Measurements from ENCODE around the gene UBR1.
"Not testable (repeated sequence)": the region's sequence is repeated elsewhere in the genome, so short reads cannot be mapped to it uniquely, and the experiment has no call there.

The UBR1 gene

GRCh38 chr15:43046484-43046883 lies 59.4 kb downstream of the UBR1 start:
- no peak for DNase-seq

DNA sequence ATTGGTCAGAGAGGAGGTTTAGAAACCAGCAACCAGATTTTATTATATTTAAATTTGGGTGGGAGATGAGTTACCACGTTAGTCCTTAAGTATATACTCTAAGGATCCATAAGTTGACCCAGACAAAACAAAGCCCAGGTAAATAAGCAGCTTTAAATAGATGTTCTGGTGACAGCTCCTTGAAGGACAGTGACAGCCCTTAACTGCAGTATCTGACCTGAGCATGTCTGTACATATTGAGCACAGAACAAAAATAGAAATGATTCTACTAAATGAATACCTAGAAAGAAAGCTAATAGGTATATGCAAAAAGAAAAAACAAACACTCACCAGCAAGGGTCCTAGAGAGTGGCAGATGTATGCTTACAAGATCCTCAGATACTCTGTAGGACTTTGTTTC lies 63.0 kb downstream of the UBR1 start:
- DNase-seq = no peak

GRCh38 chr15:43041085-43041484 lies 64.8 kb downstream of the UBR1 start:
- DNase-seq = not testable (repeated sequence)

- not testable (repeated sequence) for DNase-seq
These were observed 70.6 kb downstream of the UBR1 start for GRCh38 chr15:43035240-43035639.

DNA sequence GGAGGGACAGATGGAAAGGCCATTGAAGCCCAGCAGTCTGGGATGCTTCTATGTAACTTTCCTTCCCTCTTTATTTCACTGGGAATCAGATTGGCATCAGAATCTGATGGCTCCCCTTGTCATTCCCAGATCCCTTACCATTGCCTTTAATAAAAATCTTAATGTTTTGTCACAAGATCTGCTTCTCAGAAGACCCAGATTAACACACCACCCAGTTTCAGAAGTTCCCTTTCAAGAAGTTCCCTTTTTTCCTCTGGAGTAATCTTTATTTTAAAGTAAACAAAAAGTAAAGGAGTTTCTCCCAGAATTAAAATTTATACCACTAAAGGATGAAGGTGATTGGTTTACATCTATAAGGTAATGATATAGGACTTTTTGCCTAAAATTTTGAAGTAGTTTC lies 76.4 kb downstream of the UBR1 start:
- DNase-seq = no peak

GRCh38 chr15:43025150-43025549 lies 80.7 kb downstream of the UBR1 start:
- no peak for DNase-seq

DNA sequence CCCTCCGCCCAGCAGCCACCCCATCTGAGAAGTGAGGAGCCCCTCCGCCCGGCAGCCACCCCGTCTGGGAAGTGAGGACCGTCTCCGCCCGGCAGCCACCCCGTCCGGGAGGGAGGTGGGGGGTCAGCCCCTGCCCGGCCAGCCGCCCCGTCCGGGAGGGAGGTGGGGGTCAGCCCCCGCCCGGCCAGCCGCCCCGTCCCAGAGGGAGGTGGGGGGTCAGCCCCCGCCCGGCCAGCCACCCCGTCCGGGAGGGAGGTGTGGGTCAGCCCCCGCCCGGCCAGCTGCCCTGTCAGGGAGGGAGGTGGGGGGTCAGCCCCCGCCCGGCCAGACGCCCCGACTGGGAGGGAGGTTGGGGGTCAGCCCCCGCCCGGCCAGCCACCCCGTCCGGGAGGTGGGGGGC lies 91.2 kb downstream of the UBR1 start:
- not testable (repeated sequence) for DNase-seq

- DNase-seq = no peak
These were observed 96.6 kb downstream of the UBR1 start for GRCh38 chr15:43009206-43009605.

GRCh38 chr15:43008150-43008549 lies 97.7 kb downstream of the UBR1 start:
- no peak for DNase-seq

DNA sequence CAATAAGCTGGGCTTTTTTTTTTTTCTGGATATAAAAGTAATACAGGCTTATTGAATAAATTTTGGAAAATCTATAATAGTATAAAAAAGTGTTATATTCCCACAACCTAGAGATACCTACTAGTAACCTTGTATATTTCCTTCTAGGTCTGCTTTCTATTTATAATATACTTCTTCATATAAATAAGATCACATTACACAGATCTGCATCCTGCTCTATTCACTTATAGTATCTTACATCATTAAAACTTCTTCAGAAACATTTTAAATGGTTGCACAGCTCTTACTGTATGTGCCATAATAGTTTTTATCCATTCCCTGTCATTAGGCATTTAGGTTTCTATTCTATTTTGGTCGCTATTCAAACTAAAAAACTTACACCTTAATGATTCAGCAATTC lies 98.3 kb downstream of the UBR1 start:
- DNase-seq = no peak

- no peak for DNase-seq
These were observed 98.8 kb downstream of the UBR1 start for GRCh38 chr15:43006991-43007390.

DNA sequence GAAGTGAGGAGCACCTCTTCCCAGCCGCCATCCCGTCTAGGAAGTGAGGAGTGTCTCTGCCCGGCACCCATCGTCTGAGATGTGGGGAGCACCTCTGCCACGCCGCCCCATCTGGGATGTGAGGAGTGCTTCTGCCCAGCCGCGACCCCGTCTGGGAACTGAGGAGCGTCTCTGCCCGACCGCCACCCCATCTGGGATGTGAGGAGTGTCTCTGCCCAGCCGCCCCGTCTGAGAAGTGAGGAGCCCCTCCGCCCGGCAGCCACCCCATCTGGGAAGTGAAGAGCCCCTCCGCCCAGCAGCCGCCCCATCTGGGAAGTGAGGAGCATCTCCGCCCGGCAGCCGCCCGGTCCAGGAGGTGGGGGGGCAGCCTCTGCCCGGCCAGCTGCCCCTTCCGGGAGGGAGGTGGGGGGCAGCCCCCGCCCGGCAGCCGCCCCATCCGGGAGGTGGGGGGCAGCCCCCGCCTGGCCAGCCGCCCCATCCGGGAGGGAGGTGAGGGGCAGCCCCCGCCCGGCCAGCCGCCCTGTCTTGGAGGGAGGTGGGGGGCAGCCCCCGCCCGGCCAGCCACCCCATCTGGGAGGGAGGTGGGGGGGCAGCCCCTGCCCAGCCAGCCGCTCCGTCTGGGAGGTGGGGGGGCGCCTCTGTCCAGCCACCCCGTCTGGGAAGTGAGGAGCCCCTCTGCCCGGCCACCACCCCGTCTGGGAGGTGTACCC lies 100.8 kb downstream of the UBR1 start:
- not testable (repeated sequence) for DNase-seq

DNA sequence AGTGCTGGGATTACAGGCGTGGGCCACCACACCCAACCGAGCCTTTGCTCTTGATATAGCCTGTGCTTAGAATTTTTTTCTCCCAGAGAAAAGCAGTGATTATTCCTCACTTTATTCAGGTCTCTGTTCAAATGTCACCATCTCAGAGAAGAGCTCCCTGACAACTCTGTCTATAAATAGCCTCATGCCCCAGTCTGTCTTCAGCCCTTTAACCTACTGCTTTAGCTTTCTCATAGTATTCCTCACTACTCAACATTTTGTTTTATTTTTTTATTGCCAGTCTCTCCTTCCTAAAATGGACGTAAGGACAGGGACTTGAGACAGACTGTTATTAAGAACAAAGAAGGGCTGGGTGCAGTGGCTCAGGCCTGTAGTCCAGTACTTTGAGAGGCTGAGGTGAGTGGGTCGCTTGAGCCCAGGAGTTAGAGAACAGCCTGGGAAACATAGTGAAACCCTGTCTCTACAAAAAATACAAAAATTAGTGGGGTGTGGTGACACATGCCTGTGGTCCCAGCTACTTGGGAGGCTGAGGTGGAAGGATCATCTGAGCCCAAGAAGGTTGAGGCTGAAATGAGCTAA lies 106.5 kb downstream of the UBR1 start:
- DNase-seq = no peak

DNA sequence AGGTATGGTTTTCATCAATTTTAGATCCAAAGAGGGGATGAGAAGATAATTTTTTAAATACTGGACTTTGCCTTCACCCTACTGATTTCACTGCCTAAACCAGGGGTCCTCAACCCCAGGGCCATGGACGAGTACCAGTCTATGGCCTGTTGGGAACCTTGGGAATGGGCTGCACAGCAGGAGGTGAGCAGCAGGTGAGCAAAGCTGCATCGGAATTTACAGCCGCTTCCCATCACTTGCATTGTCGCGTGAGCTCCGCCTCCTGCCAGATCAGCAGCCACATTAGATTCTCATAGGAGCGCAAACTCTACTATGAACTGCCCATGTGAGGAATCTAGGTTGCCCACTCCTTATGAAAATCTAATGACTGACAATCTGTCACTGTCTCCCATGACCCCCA lies 109.0 kb downstream of the UBR1 start:
- DNase-seq = no peak

GRCh38 chr15:42994546-42994945 lies 111.3 kb downstream of the UBR1 start:
- DNase-seq = no peak

GRCh38 chr15:42992626-42993025 lies 113.2 kb downstream of the UBR1 start:
- no peak for DNase-seq

GRCh38 chr15:42986693-42987342 lies 119.0 kb downstream of the UBR1 start:
- no peak for DNase-seq

DNA sequence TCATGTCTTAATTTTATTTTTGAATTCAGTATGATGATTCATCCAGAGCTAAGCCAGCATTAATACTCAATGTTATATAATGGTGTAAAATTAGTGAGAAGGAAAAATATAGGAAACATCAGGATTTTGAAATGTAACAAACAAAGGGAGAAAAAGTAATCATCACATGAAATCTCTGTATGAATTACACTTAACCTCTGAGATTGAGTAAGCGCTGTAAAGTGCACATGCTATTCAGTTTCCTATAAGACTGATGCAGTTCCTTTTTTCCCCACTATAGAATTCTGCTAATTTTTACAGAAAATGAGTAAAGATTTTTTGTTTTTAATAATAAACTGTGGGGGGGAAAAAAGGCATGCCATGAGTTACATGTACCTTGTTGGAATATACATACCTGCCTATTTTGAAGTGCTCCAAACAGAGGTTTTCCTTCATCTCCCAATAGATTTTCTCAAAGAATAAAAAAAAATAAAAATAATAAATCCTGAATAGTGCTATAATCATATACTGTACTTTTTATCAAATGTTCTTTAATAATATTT lies 121.3 kb downstream of the UBR1 start:
- no peak for DNase-seq

DNA sequence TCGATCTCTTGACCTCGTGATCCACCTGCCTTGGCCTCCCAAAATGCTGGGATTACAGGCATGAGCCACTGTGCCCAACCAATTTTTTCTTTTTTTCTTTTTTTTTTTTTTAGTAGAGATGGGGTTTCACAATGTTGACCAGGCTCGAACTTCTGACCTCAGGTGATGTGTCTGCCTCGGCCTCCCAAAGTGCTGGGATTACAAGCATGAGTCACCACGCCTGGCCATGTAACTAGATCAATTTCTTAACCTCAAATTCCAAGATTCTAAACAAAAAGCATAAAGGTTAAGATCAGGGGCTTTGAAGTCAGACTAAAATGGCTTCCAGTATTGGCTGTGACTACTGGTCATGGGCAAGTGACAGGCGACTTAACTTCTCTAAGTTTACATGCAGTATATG lies 126.7 kb downstream of the UBR1 start:
- not testable (repeated sequence) for DNase-seq

GRCh38 chr15:42974202-42974862 lies 131.5 kb downstream of the UBR1 start:
- DNase-seq = no peak

GRCh38 chr15:42973114-42973513 lies 132.7 kb downstream of the UBR1 start:
- DNase-seq = no peak

- no peak for DNase-seq
These were observed 134.0 kb downstream of the UBR1 start for GRCh38 chr15:42971830-42972229.

DNA sequence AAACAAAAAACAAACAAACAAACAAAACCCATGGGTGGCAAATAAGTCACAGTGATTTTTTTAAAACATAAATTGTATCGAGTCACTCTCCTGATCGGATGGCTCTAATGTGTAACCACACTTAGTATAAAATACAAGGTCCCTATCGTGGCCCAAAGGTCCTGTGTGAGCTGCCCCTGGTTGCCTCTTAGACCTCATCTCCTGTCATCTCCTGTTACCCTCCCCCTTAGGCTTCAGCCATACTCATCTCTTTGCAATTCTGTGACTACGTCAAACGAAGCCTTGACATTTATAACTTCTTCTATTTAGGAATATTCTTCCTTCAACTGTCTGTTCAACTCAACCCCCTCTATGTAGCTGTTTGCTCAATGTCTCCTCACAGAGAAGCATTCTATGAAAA lies 141.4 kb downstream of the UBR1 start:
- no peak for DNase-seq

GRCh38 chr15:42955518-42955917 lies 150.3 kb downstream of the UBR1 start:
- DNase-seq = no peak

Measured in femur (tissue), 1 donor.